ENCODE results near the gene CCDC110.

DNA sequence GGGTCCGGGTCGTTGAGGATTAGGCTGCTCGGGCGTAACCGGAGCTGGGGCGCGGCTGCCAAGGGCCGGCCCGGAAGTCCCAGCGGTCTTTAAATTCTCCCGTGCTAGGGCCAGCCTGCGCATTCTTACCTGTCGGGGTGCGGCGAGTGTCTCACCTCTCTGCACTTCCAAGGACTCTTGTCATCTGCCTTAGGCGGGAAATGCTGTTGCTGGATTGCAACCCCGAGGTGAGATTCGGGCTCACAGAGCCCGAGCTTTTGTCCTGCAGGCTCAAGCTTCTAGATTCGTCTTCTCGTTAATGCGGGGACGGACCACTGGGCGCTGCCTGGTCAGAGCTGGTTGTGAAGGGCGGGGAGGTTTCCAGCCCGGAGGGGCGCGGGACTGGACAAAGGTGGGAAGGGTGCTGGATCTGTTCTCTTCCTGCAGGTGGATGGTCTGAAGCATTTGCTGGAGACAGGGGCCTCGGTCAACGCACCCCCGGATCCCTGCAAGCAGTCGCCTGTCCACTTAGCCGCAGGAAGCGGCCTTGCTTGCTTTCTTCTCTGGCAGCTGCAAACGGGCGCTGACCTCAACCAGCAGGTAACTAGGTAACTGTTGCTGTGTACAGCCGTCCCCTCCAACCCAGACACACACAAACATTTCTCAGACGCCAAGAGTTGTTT, 74.7 kb downstream of the CCDC110 start, which contains the start of gene ANKRD37:
- TF ChIP-seq, protein P1, sequence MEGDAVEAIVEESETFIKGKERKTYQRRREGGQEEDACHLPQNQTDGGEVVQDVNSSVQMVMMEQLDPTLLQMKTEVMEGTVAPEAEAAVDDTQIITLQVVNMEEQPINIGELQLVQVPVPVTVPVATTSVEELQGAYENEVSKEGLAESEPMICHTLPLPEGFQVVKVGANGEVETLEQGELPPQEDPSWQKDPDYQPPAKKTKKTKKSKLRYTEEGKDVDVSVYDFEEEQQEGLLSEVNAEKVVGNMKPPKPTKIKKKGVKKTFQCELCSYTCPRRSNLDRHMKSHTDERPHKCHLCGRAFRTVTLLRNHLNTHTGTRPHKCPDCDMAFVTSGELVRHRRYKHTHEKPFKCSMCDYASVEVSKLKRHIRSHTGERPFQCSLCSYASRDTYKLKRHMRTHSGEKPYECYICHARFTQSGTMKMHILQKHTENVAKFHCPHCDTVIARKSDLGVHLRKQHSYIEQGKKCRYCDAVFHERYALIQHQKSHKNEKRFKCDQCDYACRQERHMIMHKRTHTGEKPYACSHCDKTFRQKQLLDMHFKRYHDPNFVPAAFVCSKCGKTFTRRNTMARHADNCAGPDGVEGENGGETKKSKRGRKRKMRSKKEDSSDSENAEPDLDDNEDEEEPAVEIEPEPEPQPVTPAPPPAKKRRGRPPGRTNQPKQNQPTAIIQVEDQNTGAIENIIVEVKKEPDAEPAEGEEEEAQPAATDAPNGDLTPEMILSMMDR (IDR thresholded peaks at IDR 0.05; ENCODE audit: insufficient read depth, low read length), result no peak
- TF ChIP-seq, protein P2, sequence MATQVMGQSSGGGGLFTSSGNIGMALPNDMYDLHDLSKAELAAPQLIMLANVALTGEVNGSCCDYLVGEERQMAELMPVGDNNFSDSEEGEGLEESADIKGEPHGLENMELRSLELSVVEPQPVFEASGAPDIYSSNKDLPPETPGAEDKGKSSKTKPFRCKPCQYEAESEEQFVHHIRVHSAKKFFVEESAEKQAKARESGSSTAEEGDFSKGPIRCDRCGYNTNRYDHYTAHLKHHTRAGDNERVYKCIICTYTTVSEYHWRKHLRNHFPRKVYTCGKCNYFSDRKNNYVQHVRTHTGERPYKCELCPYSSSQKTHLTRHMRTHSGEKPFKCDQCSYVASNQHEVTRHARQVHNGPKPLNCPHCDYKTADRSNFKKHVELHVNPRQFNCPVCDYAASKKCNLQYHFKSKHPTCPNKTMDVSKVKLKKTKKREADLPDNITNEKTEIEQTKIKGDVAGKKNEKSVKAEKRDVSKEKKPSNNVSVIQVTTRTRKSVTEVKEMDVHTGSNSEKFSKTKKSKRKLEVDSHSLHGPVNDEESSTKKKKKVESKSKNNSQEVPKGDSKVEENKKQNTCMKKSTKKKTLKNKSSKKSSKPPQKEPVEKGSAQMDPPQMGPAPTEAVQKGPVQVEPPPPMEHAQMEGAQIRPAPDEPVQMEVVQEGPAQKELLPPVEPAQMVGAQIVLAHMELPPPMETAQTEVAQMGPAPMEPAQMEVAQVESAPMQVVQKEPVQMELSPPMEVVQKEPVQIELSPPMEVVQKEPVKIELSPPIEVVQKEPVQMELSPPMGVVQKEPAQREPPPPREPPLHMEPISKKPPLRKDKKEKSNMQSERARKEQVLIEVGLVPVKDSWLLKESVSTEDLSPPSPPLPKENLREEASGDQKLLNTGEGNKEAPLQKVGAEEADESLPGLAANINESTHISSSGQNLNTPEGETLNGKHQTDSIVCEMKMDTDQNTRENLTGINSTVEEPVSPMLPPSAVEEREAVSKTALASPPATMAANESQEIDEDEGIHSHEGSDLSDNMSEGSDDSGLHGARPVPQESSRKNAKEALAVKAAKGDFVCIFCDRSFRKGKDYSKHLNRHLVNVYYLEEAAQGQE (IDR thresholded peaks at IDR 0.05; ENCODE audit: insufficient replicate concordance, low read depth), result peak; percentile 41
